Liver (tissue), 9 donors: ENCODE data around the gene ROR1. TPM values are rescaled to one million over a fixed set of nuclear protein-coding genes. Genes with fewer than 3 reads are reported as not detected.

Experiments
- DNase-seq: peaks from one replicate; pipeline ENCODE4 v3.0.0-alpha.2; 2017; ENCODE audit warnings: low spot score
- H3K27ac ChIP-seq, 2 donors: one replicate each; pipeline ENCODE4 v1.7.0; 2013; ENCODE audit warnings: inconsistent platforms in 2 of 2, low read length in 2 of 2, control low read depth in 1 of 2, low read depth in 1 of 2, mild to moderate bottlenecking in 1 of 2
- H3K27me3 ChIP-seq, 4 donors: one replicate each; pipeline versions ENCODE4 v1.6.1 to v1.7.0; 2013; ENCODE audit warnings: low read length in 3 of 4, inconsistent platforms in 1 of 4, mild to moderate bottlenecking in 1 of 4, moderate library complexity in 1 of 4; ENCODE audit not compliant: control insufficient read depth in 4 of 4, insufficient read depth in 4 of 4
- H3K36me3 ChIP-seq, 4 donors: one replicate each; pipeline versions ENCODE4 v1.6.1 to v1.7.0; 2013; ENCODE audit warnings: low read length in 3 of 4, mild to moderate bottlenecking in 3 of 4, low read depth in 1 of 4, moderate library complexity in 1 of 4; ENCODE audit not compliant: control insufficient read depth in 4 of 4, insufficient read depth in 3 of 4
- H3K4me1 ChIP-seq, 4 donors: one replicate each; pipeline versions ENCODE4 v1.6.1 to v1.7.0; 2013; ENCODE audit warnings: low read length in 3 of 4, mild to moderate bottlenecking in 3 of 4, moderate library complexity in 1 of 4; ENCODE audit not compliant: control insufficient read depth in 4 of 4, insufficient read depth in 4 of 4
- H3K4me3 ChIP-seq, 3 donors: one replicate each; pipeline versions ENCODE4 v1.6.1 to v1.7.0; 2013; ENCODE audit warnings: low read length in 3 of 3, control low read depth in 1 of 3, low read depth in 1 of 3, mild to moderate bottlenecking in 1 of 3
- H3K9ac ChIP-seq, 2 donors: one replicate each; pipeline ENCODE4 v1.7.0; 2013; ENCODE audit warnings: low read length in 2 of 2, mild to moderate bottlenecking in 2 of 2, moderate library complexity in 2 of 2, control low read depth in 1 of 2, low read depth in 1 of 2
- H3K9me3 ChIP-seq, 4 donors: one replicate each; pipeline versions ENCODE4 v1.6.1 to v1.7.0; 2013; ENCODE audit warnings: low read length in 3 of 4; ENCODE audit not compliant: control insufficient read depth in 4 of 4
- CTCF ChIP-seq: fragments of 150-350 bp; IDR thresholded peaks from 2 replicates; pipeline ENCODE4 v1.5.1; 2017; ENCODE audit warnings: improper control_type of control experiment, low read depth, low read length; ENCODE audit not compliant: missing input control
- EGR1 ChIP-seq, 2 donors: IDR thresholded peaks; 2 replicates each; pipeline ENCODE4 v1.6.1; 2016 to 2018; ENCODE audit warnings: antibody characterized with exemption in 2 of 2, low read depth in 2 of 2
- FOXA1 ChIP-seq: IDR thresholded peaks from 2 replicates; pipeline ENCODE4 v1.6.1; 2016; ENCODE audit warnings: antibody characterized with exemption
- FOXA2 ChIP-seq: IDR thresholded peaks from 2 replicates; pipeline ENCODE4 v1.6.1; 2016; ENCODE audit warnings: antibody characterized with exemption
- GABPA ChIP-seq, 2 donors: IDR thresholded peaks in 1 of 2; conservative IDR thresholded peaks in 1 of 2; 2 replicates each; pipeline ENCODE4 v1.6.1; 2016; ENCODE audit warnings: antibody characterized with exemption in 2 of 2, mild to moderate bottlenecking in 1 of 2, moderate library complexity in 1 of 2
- HNF4A ChIP-seq, 2 donors: conservative IDR thresholded peaks; 2 replicates each; pipeline ENCODE4 v1.6.1; 2016; ENCODE audit warnings: antibody characterized with exemption in 2 of 2, mild to moderate bottlenecking in 2 of 2
- HNF4G ChIP-seq: IDR thresholded peaks from 2 replicates; pipeline ENCODE4 v1.6.1; 2016; ENCODE audit warnings: antibody characterized with exemption
- JUND ChIP-seq, 2 donors: IDR thresholded peaks; 2 replicates each; pipeline ENCODE4 v1.6.1; 2016; ENCODE audit warnings: antibody characterized with exemption in 2 of 2
- RAD21 ChIP-seq, 2 donors: IDR thresholded peaks; 2 replicates each; pipeline ENCODE4 v1.6.1; 2016; ENCODE audit warnings: antibody characterized with exemption in 2 of 2, mild to moderate bottlenecking in 2 of 2
- RXRA ChIP-seq, 2 donors: IDR thresholded peaks; 2 replicates each; pipeline ENCODE4 v1.6.1; 2017 to 2018; ENCODE audit warnings: antibody characterized with exemption in 2 of 2, mild to moderate bottlenecking in 1 of 2
- SP1 ChIP-seq: IDR thresholded peaks from 2 replicates; pipeline ENCODE4 v1.6.1; 2018; ENCODE audit warnings: antibody characterized with exemption, mild to moderate bottlenecking
- TAF1 ChIP-seq: conservative IDR thresholded peaks from 2 replicates; pipeline ENCODE4 v1.6.1; 2016; ENCODE audit warnings: antibody characterized with exemption, mild to moderate bottlenecking
- WGBS: extraction: QIAGEN DNeasy Blood & Tissue Kit; methylation state at CpG from one replicate; pipeline ENCODE4 v1.1.7; 2013; 5-methylcytosine and 5-hydroxymethylcytosine counted together
- polyA plus RNA-seq, 2 donors: library from polyadenylated mRNA; stranded (reverse) in 1 of 2; unstranded in 1 of 2; fragments of 200-250 nt in 1 of 2; fragments of >200 nt in 1 of 2; fragmentation: Nextera tagmentation in 1 of 2; extraction: Ambion mirVana in 1 of 2; gene quantifications; one replicate each; pipeline versions ENCODE4 v1.2.1 to v1.2.3, GENCODE V29; 2013 to 2015
- total RNA-seq, 2 donors: library from RNA; depleted of rRNA; stranded (reverse); fragments of >200 nt; gene quantifications; one replicate each; pipeline ENCODE4 v1.2.3, GENCODE V29; 2014
- TF ChIP-seq, protein P1 (sequence below): IDR thresholded peaks from 2 replicates; pipeline ENCODE4 v1.6.1; 2016; ENCODE audit warnings: antibody characterized with exemption
- TF ChIP-seq, protein P2 (sequence below): IDR thresholded peaks from 2 replicates; pipeline ENCODE4 v1.6.1; 2016; ENCODE audit warnings: antibody characterized with exemption
- TF ChIP-seq, protein P3 (sequence below): IDR thresholded peaks from 2 replicates; pipeline ENCODE4 v1.6.1; 2016; ENCODE audit warnings: antibody characterized with exemption
- donor health status: healthy.
- donor health status: healthy.
- donor health status: healthy.
- donor health status: healthy.
- donor health status: healthy.

The ROR1 gene
- total and polyA plus RNA-seq, 4 donors, result 0.15 to 0.98 (median 0.37) TPM

DNA sequence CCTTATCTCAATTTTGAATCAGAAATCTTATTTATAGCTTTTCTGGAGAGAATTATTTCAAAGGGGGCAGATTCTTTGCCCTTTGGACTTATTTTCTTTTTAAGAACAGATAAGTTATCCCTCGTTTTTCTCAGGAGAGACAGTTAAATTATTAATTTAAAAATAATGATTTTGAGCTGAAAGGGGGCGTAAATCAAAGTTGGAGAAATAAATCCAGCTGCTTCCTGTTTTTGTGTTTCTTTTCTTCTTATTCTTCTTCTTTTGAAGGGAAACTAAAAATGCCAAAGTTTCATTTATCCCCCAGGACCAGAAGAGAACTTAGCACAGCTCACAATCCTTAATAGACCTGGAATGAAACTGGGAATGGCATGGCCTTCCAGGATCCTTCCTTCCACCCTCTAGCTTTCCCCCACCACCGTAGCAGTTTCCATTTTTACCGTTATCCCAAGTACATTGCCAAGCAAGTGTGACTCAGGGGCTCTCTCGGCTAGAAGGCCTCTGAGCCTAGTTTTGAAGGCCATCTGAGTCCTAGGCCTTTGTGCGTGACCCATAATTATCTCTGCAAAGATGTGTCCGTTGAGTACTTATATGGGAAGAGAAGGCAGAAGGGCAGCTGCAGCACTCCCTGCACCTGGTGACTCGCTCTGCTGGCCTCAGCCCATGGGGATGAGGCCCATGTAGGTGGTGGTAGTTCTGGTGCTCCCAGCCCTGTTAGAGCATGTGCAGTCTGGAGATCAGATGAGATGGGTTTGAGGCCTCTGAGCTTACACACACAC is 181.7 kb downstream of the ROR1 start:
- Histone ChIP-seq H3K9me3 (peaks cover 0 to 26% (median 11%) of the 10 kb centered on the region in 4 donors), H3K27me3 (no peaks in the 10 kb centered on the region), H3K36me3 (no peaks in the 10 kb centered on the region), H3K4me3 (no peak overlapping the region), H3K27ac (no peak overlapping the region), H3K9ac (no peak overlapping the region), H3K4me1 (no peaks in the 10 kb centered on the region)
- TF ChIP-seq SP1, result no peak
- no peak for TF ChIP-seq EGR1 (IDR thresholded peaks at IDR 0.05; ENCODE audit: low read depth in 2 of 2)
- 88% methylated on average over 8 of the region's 8 CpGs for WGBS
- no peak for DNase-seq

DNA sequence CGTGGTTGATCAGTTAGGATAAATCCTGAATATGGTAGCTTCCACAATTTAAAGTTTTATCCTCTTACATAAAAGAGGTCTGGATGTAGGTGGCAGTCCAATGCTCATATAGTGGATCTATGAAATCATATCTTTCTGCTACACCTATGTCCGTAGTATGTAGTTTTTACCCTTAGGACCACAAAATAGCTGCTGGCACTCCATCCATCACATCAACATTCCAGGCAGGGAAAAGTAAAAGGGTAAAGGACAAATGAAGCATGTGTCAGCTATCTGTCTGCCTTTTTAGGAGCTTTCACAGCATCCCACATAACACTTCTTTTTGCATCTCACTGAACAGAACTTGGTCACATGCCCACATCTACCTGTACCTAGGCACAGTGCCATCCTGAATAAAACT is 184.7 kb downstream of the ROR1 start:
- DNase-seq, result no peak
- WGBS, result 90% methylated on average over 2 of the region's 2 CpGs
- H3K27ac ChIP-seq, result no peak overlapping the region
- H3K9me3 ChIP-seq, result peaks cover 0 to 24% (median 11%) of the 10 kb centered on the region in 4 donors
- no peaks in the 10 kb centered on the region for H3K4me1 ChIP-seq
- no peak overlapping the region for H3K4me3 ChIP-seq
- H3K9ac ChIP-seq, result no peak overlapping the region
- TF ChIP-seq, protein P1, sequence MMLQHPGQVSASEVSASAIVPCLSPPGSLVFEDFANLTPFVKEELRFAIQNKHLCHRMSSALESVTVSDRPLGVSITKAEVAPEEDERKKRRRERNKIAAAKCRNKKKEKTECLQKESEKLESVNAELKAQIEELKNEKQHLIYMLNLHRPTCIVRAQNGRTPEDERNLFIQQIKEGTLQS, result no peak
- TF ChIP-seq SP1 (no peak), RXRA (IDR thresholded peaks at IDR 0.05) (no peak), RAD21 (IDR thresholded peaks at IDR 0.05) (no peak), FOXA2 (no peak), HNF4A (conservative IDR thresholded peaks at IDR 0.05) (no peak), GABPA (IDR thresholded peaks at IDR 0.05 in 1 of 2, conservative IDR thresholded peaks at IDR 0.05 in 1 of 2) (no peak), CTCF (no peak)
- TF ChIP-seq, protein P2, sequence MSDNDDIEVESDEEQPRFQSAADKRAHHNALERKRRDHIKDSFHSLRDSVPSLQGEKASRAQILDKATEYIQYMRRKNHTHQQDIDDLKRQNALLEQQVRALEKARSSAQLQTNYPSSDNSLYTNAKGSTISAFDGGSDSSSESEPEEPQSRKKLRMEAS, result no peak
- H3K36me3 ChIP-seq, result no peaks in the 10 kb centered on the region
- no peaks in the 10 kb centered on the region for H3K27me3 ChIP-seq

DNA sequence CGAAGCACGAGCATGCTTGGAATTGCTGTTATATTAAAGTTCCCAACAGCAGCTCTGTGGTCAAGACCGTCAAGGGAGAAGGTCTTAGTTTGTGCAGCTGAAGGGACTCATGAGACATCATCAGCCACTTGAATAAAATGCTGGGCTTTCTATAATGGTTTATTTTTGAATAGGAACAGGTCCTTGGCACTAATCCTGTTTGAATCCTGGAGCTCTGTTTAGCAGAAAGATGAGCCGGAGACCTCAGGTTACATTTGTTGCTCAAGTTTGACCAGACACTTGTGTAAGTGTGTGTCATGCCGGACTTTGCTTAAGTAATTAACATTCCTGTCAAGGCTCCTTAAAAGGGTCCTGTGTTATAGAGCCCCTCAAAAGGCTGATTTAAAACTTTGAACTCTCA is 186.5 kb downstream of the ROR1 start:
- H3K27me3 ChIP-seq, result no peaks in the 10 kb centered on the region
- WGBS, result 92% methylated on average over 5 of the region's 5 CpGs
- no peaks in the 10 kb centered on the region for H3K4me1 ChIP-seq
- H3K27ac ChIP-seq, result no peak overlapping the region
- no peak overlapping the region for H3K9ac ChIP-seq
- no peak for DNase-seq
- peaks cover 0 to 11% (median 3%) of the 10 kb centered on the region in 4 donors for H3K9me3 ChIP-seq
- no peaks in the 10 kb centered on the region for H3K36me3 ChIP-seq
- TF ChIP-seq, protein P3, sequence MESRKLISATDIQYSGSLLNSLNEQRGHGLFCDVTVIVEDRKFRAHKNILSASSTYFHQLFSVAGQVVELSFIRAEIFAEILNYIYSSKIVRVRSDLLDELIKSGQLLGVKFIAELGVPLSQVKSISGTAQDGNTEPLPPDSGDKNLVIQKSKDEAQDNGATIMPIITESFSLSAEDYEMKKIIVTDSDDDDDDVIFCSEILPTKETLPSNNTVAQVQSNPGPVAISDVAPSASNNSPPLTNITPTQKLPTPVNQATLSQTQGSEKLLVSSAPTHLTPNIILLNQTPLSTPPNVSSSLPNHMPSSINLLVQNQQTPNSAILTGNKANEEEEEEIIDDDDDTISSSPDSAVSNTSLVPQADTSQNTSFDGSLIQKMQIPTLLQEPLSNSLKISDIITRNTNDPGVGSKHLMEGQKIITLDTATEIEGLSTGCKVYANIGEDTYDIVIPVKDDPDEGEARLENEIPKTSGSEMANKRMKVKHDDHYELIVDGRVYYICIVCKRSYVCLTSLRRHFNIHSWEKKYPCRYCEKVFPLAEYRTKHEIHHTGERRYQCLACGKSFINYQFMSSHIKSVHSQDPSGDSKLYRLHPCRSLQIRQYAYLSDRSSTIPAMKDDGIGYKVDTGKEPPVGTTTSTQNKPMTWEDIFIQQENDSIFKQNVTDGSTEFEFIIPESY, result no peak
- TF ChIP-seq JUND (IDR thresholded peaks at IDR 0.05) (no peak), HNF4G (no peak), RAD21 (IDR thresholded peaks at IDR 0.05) (no peak), SP1 (no peak), TAF1 (no peak), CTCF (no peak), FOXA1 (no peak)
- H3K4me3 ChIP-seq, result no peak overlapping the region
